HG03378 (cell line): ENCODE data around the gene TCF3.
"Not testable (repeated sequence)": the region's sequence is repeated elsewhere in the genome, so short reads cannot be mapped to it uniquely, and the experiment has no call there.

Experiments
- ATAC-seq: cut with Tn5 transposase; IDR thresholded peaks from one replicate; pipeline ENCODE4 v1.9.1; 2021; ENCODE audit warnings: mild to moderate bottlenecking, moderate library complexity; ENCODE audit not compliant: unreplicated experiment

TCF3 gene

GRCh38 chr19:1672769-1673644 is 20.6 kb upstream of the TCF3 start:
- no peak for ATAC-seq

- ATAC-seq, result no peak
Observed at GRCh38 chr19:1672038-1672768, 19.8 kb upstream of the TCF3 start.

GRCh38 chr19:1671716-1672037 is 19.3 kb upstream of the TCF3 start:
- no peak for ATAC-seq

- ATAC-seq, result not testable (repeated sequence)
Observed at GRCh38 chr19:1670747-1671146, 18.3 kb upstream of the TCF3 start.

GRCh38 chr19:1668486-1669270 is 16.3 kb upstream of the TCF3 start:
- no peak for ATAC-seq

GRCh38 chr19:1668048-1668485 is 15.7 kb upstream of the TCF3 start:
- no peak for ATAC-seq

GRCh38 chr19:1665565-1666047 is 13.2 kb upstream of the TCF3 start:
- ATAC-seq, result no peak

GRCh38 chr19:1663852-1664251 is 11.4 kb upstream of the TCF3 start:
- no peak for ATAC-seq

GRCh38 chr19:1663227-1663626 is 10.8 kb upstream of the TCF3 start:
- ATAC-seq, result not testable (repeated sequence)

GRCh38 chr19:1661995-1662394 is 9.6 kb upstream of the TCF3 start:
- no peak for ATAC-seq

- no peak for ATAC-seq
Observed at GRCh38 chr19:1659084-1659427, 6.6 kb upstream of the TCF3 start.

GRCh38 chr19:1658150-1659083 is 6.0 kb upstream of the TCF3 start:
- no peak for ATAC-seq

- ATAC-seq, result no peak
Observed at GRCh38 chr19:1657746-1658145, 5.3 kb upstream of the TCF3 start.

- no peak for ATAC-seq
Observed at GRCh38 chr19:1656988-1657536, 4.6 kb upstream of the TCF3 start.

- ATAC-seq, result no peak
Observed at GRCh38 chr19:1655987-1656608, 3.7 kb upstream of the TCF3 start.

GRCh38 chr19:1655131-1655981 is 2.9 kb upstream of the TCF3 start:
- no peak for ATAC-seq

- ATAC-seq, result no peak
Observed at GRCh38 chr19:1654178-1654792, 1.9 kb upstream of the TCF3 start.

GRCh38 chr19:1653300-1653628 is 849 bp upstream of the TCF3 start:
- ATAC-seq, result no peak
